Upper lobe of left lung (tissue), 4 donors: Measurements from ENCODE around the gene COMMD3.

Experiments
- POLR2A ChIP-seq, 4 donors: fragments of 450-650 bp; IDR thresholded peaks; one replicate each; pipeline ENCODE4 v1.5.1; 2016 to 2017; ENCODE audit warnings: antibody characterized with exemption in 4 of 4, mild to moderate bottlenecking in 2 of 4
- POLR2AphosphoS5 ChIP-seq, 2 donors: sonication (generic); formaldehyde crosslinking; IDR thresholded peaks; one replicate each; pipeline ENCODE4 v1.5.1; 2017; ENCODE audit warnings: antibody characterized with exemption in 2 of 2
- TF ChIP-seq, protein P1 (sequence below), 6 experiments: fragments of 450-650 bp in 4 of 6; fragments of 200-600 bp in 2 of 6; sonication (generic) in 2 of 6; IDR thresholded peaks; one replicate each; pipeline ENCODE4 v1.5.1; 2016 to 2019; ENCODE audit warnings: antibody characterized with exemption in 6 of 6

DNA sequence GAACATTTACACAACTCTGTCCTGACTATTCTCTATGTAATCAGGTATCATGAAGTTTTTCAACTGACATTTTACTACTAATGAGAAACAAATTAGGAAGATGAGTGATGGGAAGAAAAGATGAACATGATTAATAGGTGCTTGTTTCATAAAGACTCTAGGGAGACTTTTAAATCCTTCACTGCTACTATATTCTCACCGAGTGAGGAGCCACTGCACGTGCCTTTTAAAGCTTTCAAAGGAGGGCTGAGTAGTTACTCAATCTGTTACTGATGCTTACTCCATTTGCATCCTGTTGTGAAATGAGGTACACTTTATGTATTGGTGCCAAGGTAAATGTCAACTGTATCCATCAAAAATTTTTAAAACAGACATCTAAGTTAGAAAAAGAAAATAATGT is 1.3 kb upstream of the COMMD3 start:
- TF ChIP-seq, protein P1, sequence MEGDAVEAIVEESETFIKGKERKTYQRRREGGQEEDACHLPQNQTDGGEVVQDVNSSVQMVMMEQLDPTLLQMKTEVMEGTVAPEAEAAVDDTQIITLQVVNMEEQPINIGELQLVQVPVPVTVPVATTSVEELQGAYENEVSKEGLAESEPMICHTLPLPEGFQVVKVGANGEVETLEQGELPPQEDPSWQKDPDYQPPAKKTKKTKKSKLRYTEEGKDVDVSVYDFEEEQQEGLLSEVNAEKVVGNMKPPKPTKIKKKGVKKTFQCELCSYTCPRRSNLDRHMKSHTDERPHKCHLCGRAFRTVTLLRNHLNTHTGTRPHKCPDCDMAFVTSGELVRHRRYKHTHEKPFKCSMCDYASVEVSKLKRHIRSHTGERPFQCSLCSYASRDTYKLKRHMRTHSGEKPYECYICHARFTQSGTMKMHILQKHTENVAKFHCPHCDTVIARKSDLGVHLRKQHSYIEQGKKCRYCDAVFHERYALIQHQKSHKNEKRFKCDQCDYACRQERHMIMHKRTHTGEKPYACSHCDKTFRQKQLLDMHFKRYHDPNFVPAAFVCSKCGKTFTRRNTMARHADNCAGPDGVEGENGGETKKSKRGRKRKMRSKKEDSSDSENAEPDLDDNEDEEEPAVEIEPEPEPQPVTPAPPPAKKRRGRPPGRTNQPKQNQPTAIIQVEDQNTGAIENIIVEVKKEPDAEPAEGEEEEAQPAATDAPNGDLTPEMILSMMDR (IDR thresholded peaks at IDR 0.05), result no peak
- TF ChIP-seq POLR2AphosphoS5 (IDR thresholded peaks at IDR 0.05) (no peak), POLR2A (IDR thresholded peaks at IDR 0.05) (no peak)
